B cell (primary cell): Measurements from ENCODE around the gene TLL2. TPM values are rescaled to one million over a fixed set of nuclear protein-coding genes. Genes with fewer than 3 reads are reported as not detected.

Experiments
- ATAC-seq: fragments of 200-7000 bp; cut with Tn5 transposase; one replicate; pipeline ENCODE4 v1.10.0; 2021; ENCODE audit warnings: low read depth, mild to moderate bottlenecking, moderate number of reproducible peaks, moderate library complexity
- CTCF ChIA-PET: fragments of 350-600 bp; sonication (Branson Sonifier 250); formaldehyde crosslinking; loops from one replicate; lab custom pipeline; 2021; ENCODE audit warnings: antibody characterized with exemption, inconsistent platforms; lab: Charles Lee
- POLR2A ChIA-PET: fragments of 350-600 bp; sonication (Branson Sonifier 250); formaldehyde crosslinking; loops from one replicate; lab custom pipeline; 2021; ENCODE audit warnings: antibody characterized with exemption; lab: Charles Lee
- DNase-seq: peaks from one replicate; pipeline ENCODE4 v3.0.0; 2013
- H2AFZ ChIP-seq: 2 replicates; pipeline ENCODE4 v1.6.1; 2012; ENCODE audit warnings: mild to moderate bottlenecking, low read depth, low read length; ENCODE audit not compliant: insufficient read depth, poor library complexity, severe bottlenecking
- H3K27ac ChIP-seq, 2 donors: 1 replicate in 1 of 2; 2 replicates in 1 of 2; pipeline ENCODE4 v1.5.1; 2012 to 2013; ENCODE audit warnings: low read length in 2 of 2, mild to moderate bottlenecking in 2 of 2, moderate library complexity in 1 of 2
- H3K27me3 ChIP-seq, 4 experiments: fragments of 200-600 bp in 1 of 4; sonication (generic) in 1 of 4; replicated peaks in 1 of 4; 1 replicate in 2 of 4; 2 replicates in 2 of 4; pipeline versions ENCODE4 v1.6.1 to v1.7.0; 2013 to 2016; ENCODE audit warnings: low read length in 3 of 4, mild to moderate bottlenecking in 2 of 4, mixed read lengths in 1 of 4, moderate library complexity in 1 of 4; ENCODE audit not compliant: insufficient read depth in 4 of 4, control insufficient read depth in 3 of 4; ENCODE audit errors: control extremely low read depth in 1 of 4
- H3K36me3 ChIP-seq, 2 experiments: replicated peaks in 1 of 2; 1 replicate in 1 of 2; 2 replicates in 1 of 2; pipeline versions ENCODE4 v1.6.1 to v1.7.1; 2013; ENCODE audit warnings: low read length in 1 of 2; ENCODE audit not compliant: insufficient read depth in 2 of 2, control insufficient read depth in 1 of 2; ENCODE audit errors: control extremely low read depth in 1 of 2, extremely low read depth in 1 of 2
- H3K4me1 ChIP-seq, 2 donors: fragments of 200-600 bp in 1 of 2; sonication (generic) in 1 of 2; 1 replicate in 1 of 2; 2 replicates in 1 of 2; pipeline versions ENCODE4 v1.5.1 to v1.6.1; 2013 to 2017; ENCODE audit warnings: low read length in 2 of 2; ENCODE audit not compliant: control insufficient read depth in 2 of 2, insufficient read depth in 2 of 2
- H3K4me2 ChIP-seq: replicated peaks from 2 replicates; pipeline ENCODE3; 2012; ENCODE audit warnings: mild to moderate bottlenecking, low read depth, low read length; ENCODE audit not compliant: poor library complexity, severe bottlenecking
- H3K4me3 ChIP-seq, 5 experiments: fragments of 200-600 bp in 1 of 5; sonication (generic) in 1 of 5; 1 replicate in 3 of 5; 2 replicates in 2 of 5; pipeline versions ENCODE4 v1.5.1 to v1.7.0; 2011 to 2016; ENCODE audit warnings: low read length in 4 of 5, mild to moderate bottlenecking in 4 of 5, low read depth in 2 of 5, control low read depth in 1 of 5, moderate library complexity in 1 of 5; ENCODE audit not compliant: insufficient read depth in 1 of 5; ENCODE audit errors: control extremely low read depth in 1 of 5, extremely low read depth in 1 of 5
- H3K79me2 ChIP-seq: fragments of 200-600 bp; sonication (generic); one replicate; pipeline ENCODE4 v1.6.0; 2016; ENCODE audit warnings: low read length; ENCODE audit not compliant: control insufficient read depth, insufficient read depth
- H3K9ac ChIP-seq: fragments of 200-600 bp; sonication (generic); 2 replicates; pipeline ENCODE4 v1.6.1; 2017; ENCODE audit warnings: mild to moderate bottlenecking, low read length, moderate library complexity
- H3K9me3 ChIP-seq, 3 donors: one replicate each; pipeline versions ENCODE4 v1.6.1 to v1.7.1; 2013; ENCODE audit warnings: low read length in 2 of 3; ENCODE audit not compliant: control insufficient read depth in 2 of 3, insufficient read depth in 1 of 3; ENCODE audit errors: control extremely low read depth in 1 of 3
- H4K20me1 ChIP-seq: 2 replicates; pipeline ENCODE4 v1.6.0; 2012; ENCODE audit warnings: mild to moderate bottlenecking, low read length; ENCODE audit not compliant: insufficient read depth, control insufficient read depth, poor library complexity, severe bottlenecking
- H3K27ac Mint-ChIP-seq: one replicate; pipeline ENCODE4 v1.8.0; 2021; ENCODE audit warnings: mixed read lengths
- H3K27me3 Mint-ChIP-seq: one replicate; pipeline ENCODE4 v1.8.0; 2021; ENCODE audit warnings: mixed read lengths
- H3K4me1 Mint-ChIP-seq: one replicate; pipeline ENCODE4 v1.8.0; 2021; ENCODE audit warnings: mixed read lengths
- H3K4me3 Mint-ChIP-seq: one replicate; pipeline ENCODE4 v1.8.0; 2021; ENCODE audit warnings: mixed read lengths
- H3K9me3 Mint-ChIP-seq: one replicate; pipeline ENCODE4 v1.8.0; 2022; ENCODE audit warnings: mixed read lengths; ENCODE audit not compliant: insufficient read depth
- EZH2 ChIP-seq: IDR thresholded peaks from 2 replicates; pipeline ENCODE4 v1.6.1; 2012; ENCODE audit warnings: borderline replicate concordance, low read depth, mild to moderate bottlenecking, moderate library complexity, low read length; ENCODE audit not compliant: insufficient read depth, poor library complexity, severe bottlenecking
- WGBS: methylation state at CpG from one replicate; pipeline ENCODE4 v1.1.5; 2013; ENCODE audit warnings: missing lambda C conversion rate; ENCODE audit not compliant: insufficient coverage; 5-methylcytosine and 5-hydroxymethylcytosine counted together
- intact Hi-C: fragments of 100-400 bp; cut with micrococcal nuclease; formaldehyde crosslinking; loops from one replicate; pipeline ENCODE4 v1.10.0; 2022
- polyA plus RNA-seq: library from polyadenylated mRNA; depleted of rRNA; stranded (reverse); fragments of >200 nt; gene quantifications from 2 replicates; pipeline ENCODE4 v1.2.3, GENCODE V29; 2012
- total RNA-seq, 2 donors: library from RNA; stranded (reverse); fragments of 120-200 nt in 1 of 2; gene quantifications; 1 replicate in 1 of 2; 2 replicates in 1 of 2; pipeline versions ENCODE4 v1.2.3 to v1.2.4, GENCODE V29; 2013 to 2022
- TF ChIP-seq, protein P1 (sequence below): fragments of 200-600 bp; IDR thresholded peaks from one replicate; pipeline ENCODE4 v1.8.0; 2022; ENCODE audit warnings: antibody characterized with exemption, mild to moderate bottlenecking

The TLL2 gene
- total and polyA plus RNA-seq, 2 donors (not counting 1 experiment from before 2014, with no cell fraction given): 0.13 to 0.47 TPM

DNA sequence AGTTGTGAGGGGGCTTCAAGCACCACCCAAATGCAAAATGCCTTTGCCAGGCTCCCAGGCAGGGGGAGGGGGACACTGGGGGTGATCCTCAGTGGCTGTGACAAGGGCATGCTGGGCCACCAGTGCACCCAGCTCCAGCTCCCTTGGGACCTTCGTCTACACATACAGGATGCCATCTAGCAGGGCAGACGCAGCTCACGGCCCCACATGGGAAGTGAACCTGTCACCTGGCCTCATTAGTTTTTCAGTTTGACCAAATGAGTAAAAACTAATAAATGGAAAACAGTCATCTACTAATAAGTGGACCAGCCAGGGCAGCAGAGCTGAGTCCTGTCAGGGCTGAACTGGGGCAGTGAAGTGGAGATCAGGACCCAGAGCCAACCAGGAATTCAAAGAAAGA lies 50.2 kb downstream of the TLL2 start:
- Mint-ChIP-seq H3K27me3 (peaks cover 15% of the 10 kb centered on the region), H3K4me3 (no peak overlapping the region), H3K27ac (no peak overlapping the region), H3K4me1 (no peaks in the 10 kb centered on the region), H3K9me3 (peaks cover 7% of the 10 kb centered on the region)
- no peak overlapping the region for H3K4me2 ChIP-seq
- ATAC-seq: no peak
- CTCF ChIA-PET: no interaction called here
- no peak overlapping the region for H3K27ac ChIP-seq
- no peaks in the 10 kb centered on the region for H3K79me2 ChIP-seq
- 17% methylated on average over 1 of the region's 3 CpGs for WGBS
- no peaks in the 10 kb centered on the region for H4K20me1 ChIP-seq
- peaks cover 0 to 14% (median 0%) of the 10 kb centered on the region in 3 donors for H3K9me3 ChIP-seq
- DNase-seq: no peak
- H3K4me1 ChIP-seq: no peaks in the 10 kb centered on the region
- H3K9ac ChIP-seq: no peak overlapping the region
- H3K4me3 ChIP-seq: no peak overlapping the region
- no peaks in the 10 kb centered on the region for H3K36me3 ChIP-seq
- TF ChIP-seq, protein P1, sequence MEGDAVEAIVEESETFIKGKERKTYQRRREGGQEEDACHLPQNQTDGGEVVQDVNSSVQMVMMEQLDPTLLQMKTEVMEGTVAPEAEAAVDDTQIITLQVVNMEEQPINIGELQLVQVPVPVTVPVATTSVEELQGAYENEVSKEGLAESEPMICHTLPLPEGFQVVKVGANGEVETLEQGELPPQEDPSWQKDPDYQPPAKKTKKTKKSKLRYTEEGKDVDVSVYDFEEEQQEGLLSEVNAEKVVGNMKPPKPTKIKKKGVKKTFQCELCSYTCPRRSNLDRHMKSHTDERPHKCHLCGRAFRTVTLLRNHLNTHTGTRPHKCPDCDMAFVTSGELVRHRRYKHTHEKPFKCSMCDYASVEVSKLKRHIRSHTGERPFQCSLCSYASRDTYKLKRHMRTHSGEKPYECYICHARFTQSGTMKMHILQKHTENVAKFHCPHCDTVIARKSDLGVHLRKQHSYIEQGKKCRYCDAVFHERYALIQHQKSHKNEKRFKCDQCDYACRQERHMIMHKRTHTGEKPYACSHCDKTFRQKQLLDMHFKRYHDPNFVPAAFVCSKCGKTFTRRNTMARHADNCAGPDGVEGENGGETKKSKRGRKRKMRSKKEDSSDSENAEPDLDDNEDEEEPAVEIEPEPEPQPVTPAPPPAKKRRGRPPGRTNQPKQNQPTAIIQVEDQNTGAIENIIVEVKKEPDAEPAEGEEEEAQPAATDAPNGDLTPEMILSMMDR: no peak
- no peak for TF ChIP-seq EZH2
- intact Hi-C loops: no loop called here
- H3K27me3 ChIP-seq: no peaks in the 10 kb centered on the region
- H2AFZ ChIP-seq: no peak overlapping the region
- POLR2A ChIA-PET: no interaction called here

DNA sequence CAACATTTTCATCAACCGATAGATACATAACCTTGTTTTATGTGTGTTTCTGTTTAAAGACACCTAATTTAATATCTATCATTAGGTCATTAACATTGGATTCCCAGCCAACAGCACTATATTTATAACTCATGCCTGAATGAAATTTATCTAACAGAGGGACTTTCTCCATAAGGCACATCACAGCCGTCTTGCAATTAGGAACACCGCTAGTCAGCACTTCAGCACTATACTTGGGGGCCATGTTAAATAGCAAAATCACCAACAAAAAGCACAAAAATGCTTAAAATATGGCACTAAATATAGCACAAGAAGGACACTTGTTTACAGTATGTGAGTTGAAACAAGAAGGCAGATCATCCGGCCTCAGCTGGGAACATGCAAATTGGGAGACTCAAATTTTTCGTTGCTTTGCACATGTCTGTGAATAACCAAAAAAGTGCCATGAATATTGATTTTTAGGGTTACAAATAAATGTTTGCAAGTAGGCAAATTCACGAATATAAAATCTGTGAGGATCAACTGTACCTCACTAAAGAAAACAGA lies 51.0 kb downstream of the TLL2 start:
- ChIA-PET POLR2A (no interaction called here), CTCF (no interaction called here)
- Histone ChIP-seq H3K79me2 (no peaks in the 10 kb centered on the region), H3K4me3 (no peak overlapping the region), H3K36me3 (no peaks in the 10 kb centered on the region), H3K4me2 (no peak overlapping the region), H3K27ac (no peak overlapping the region), H2AFZ (no peak overlapping the region), H3K27me3 (no peaks in the 10 kb centered on the region), H3K4me1 (no peaks in the 10 kb centered on the region), H3K9me3 (peaks cover 0 to 14% (median 0%) of the 10 kb centered on the region in 3 donors), H4K20me1 (no peaks in the 10 kb centered on the region), H3K9ac (no peak overlapping the region)
- Mint-ChIP-seq H3K27ac (no peak overlapping the region), H3K9me3 (peaks cover 7% of the 10 kb centered on the region), H3K4me3 (no peak overlapping the region), H3K4me1 (no peaks in the 10 kb centered on the region), H3K27me3 (peaks cover 6% of the 10 kb centered on the region)
- no peak for ATAC-seq
- DNase-seq: no peak
- WGBS: 100% methylated on average over 2 of the region's 6 CpGs
- intact Hi-C loops: no loop called here
- TF ChIP-seq EZH2: no peak
